ENCODE measurements around the gene JARID2. TPM values are rescaled to one million over a fixed set of nuclear protein-coding genes. Genes with fewer than 3 reads are reported as not detected.

The JARID2 gene
- total and polyA plus RNA-seq, 10 of the 15 experiments (the other 5 are each of a cell fraction or from before 2014, with no cell fraction given) = 4.2 to 21.6 (median 11.7) TPM

DNA sequence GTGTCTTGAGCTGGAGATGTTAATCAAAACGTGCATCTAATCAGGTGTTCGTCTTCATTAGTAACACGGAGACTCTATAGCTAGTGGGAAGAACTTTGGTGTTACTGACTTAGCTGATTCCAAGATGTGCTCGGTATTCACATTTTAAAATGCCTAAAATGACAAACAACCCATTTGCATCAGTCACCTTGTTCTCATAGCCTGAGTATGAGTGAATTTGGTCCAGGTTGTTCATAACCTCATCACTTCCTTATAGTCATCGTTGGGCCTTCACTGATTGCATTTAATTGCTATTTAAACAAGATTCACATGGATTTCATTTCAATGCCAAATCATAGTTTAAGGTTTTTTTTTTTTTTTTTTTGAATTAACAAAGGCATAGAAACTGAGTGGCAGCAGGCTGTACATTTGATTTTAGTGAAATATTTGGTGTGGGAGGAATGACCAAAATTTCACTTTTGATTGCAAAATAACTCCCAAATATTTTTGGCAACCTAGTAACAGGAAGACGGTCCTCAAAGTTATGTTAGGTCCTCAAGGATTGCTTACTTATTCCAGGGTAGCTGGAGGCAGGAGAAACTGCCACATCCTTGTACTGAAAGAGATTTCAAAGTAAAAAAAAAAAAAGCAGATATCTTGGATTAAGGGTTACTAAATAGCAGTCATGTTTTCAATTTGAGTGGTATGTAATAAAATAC is 104.7 kb downstream of the JARID2 start (continued):
- TF ChIP-seq, protein P1, sequence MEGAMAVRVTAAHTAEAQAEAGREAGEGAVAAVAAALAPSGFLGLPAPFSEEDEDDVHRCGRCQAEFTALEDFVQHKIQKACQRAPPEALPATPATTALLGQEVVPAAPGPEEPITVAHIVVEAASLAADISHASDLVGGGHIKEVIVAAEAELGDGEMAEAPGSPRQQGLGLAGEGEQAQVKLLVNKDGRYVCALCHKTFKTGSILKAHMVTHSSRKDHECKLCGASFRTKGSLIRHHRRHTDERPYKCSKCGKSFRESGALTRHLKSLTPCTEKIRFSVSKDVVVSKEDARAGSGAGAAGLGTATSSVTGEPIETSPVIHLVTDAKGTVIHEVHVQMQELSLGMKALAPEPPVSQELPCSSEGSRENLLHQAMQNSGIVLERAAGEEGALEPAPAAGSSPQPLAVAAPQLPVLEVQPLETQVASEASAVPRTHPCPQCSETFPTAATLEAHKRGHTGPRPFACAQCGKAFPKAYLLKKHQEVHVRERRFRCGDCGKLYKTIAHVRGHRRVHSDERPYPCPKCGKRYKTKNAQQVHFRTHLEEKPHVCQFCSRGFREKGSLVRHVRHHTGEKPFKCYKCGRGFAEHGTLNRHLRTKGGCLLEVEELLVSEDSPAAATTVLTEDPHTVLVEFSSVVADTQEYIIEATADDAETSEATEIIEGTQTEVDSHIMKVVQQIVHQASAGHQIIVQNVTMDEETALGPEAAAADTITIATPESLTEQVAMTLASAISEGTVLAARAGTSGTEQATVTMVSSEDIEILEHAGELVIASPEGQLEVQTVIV (IDR thresholded peaks at IDR 0.05; ENCODE audit: borderline replicate concordance, partially characterized antibody) = no peak
- TF ChIP-seq ASH2L (IDR thresholded peaks at IDR 0.05; ENCODE audit: borderline replicate concordance, low read depth) (no peak), SUPT20H (IDR thresholded peaks at IDR 0.05; ENCODE audit: borderline replicate concordance, control insufficient read depth, low read depth, low read length) (no peak)

DNA sequence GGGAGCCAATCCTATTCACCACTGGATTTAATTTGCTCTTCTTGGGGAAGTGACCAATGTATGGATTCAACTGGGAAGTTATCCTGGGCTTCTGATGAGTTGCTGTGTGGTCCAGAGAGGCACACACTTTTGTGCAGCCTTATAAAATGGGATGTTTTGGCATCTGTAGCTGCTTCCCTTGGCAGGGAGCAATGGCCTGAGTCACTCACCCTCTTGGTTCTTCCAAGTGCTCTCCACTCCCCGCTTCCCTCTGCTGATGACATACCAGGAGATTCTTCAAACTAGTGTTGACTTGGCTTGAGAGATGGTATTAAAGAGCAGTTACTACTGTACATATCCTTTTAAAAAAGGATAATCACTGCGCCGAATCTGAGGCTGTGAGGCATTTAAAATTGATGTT is 105.8 kb downstream of the JARID2 start:
- POLR2A ChIA-PET = interaction anchor here (0.6 to 3.1 kb wide), 4 partner anchors 8 to 97 kb away, joined by 3 to 14 read pairs (median 4); no protein-coding TSS in a partner anchor
- intact Hi-C loops (cut with micrococcal nuclease; ENCODE audit: unreplicated experiment) (no loop called here), in situ Hi-C loops (cut with MboI) (no loop called here)
- H3K27ac ChIP-seq (ENCODE audit: control insufficient read depth, insufficient read depth) = peak overlapping the region; percentile 65
- DNase-seq (ENCODE audit: low read depth, low spot score) (no peak), FAIRE-seq (no peak), ATAC-seq (no peak)
- peaks cover 39% of the 10 kb centered on the region for H3K4me1 ChIP-seq (ENCODE audit: control insufficient read depth, insufficient read depth, low read length)
- H3K36me3 ChIP-seq (ENCODE audit: control insufficient read depth in 2 of 2, insufficient read depth in 2 of 2, low read length in 1 of 2) = peaks cover 4 to 9% of the 10 kb centered on the region in 2 experiments; a peak in 3 of 4 replicates
- SMC1A ChIA-PET (ENCODE audit: uncharacterized antibody, unreplicated experiment) = interaction anchor here (0.6 to 4.5 kb wide), 10 partner anchors 7 to 97 kb away, joined by 3 to 36 read pairs (median 4); no protein-coding TSS in a partner anchor
- no peak overlapping the region for H3K9ac ChIP-seq (ENCODE audit: control insufficient read depth, insufficient read depth, low read length)
- H3K27me3 ChIP-seq (replicated peaks in 1 of 2; ENCODE audit: control insufficient read depth in 2 of 2, insufficient read depth in 2 of 2, low read length in 1 of 2) = no peaks in the 10 kb centered on the region
- no peaks in the 10 kb centered on the region; the same call in 2 of the 3 replicates for H3K9me3 ChIP-seq (replicated peaks; ENCODE audit: control insufficient read depth, insufficient read depth, low read length)
- RAD21 ChIA-PET (ENCODE audit: unreplicated experiment) = interaction anchor here (0.9 to 2.5 kb wide), 4 partner anchors 9 to 97 kb away, joined by 3 to 8 read pairs (median 3); no protein-coding TSS in a partner anchor
- peaks cover 95% of the 10 kb centered on the region for H3K79me2 ChIP-seq (ENCODE audit: control insufficient read depth, insufficient read depth, low read length)
- WGBS (ENCODE audit: insufficient coverage, insufficient replicate concordance, low lambda C conversion rate, missing lambda C conversion rate) = 99% methylated on average over 3 of the region's 3 CpGs
- H4K20me1 ChIP-seq (ENCODE audit: control insufficient read depth, insufficient read depth) = no peaks in the 10 kb centered on the region; the same call in 1 of the 2 replicates
- no peak overlapping the region for H3K4me2 ChIP-seq (ENCODE audit: control insufficient read depth, insufficient read depth)
- no TSS peak for BruUV-seq (replicated peaks)
- CTCF ChIA-PET = interaction anchor here (1.1 to 1.9 kb wide), 2 partner anchors 10 to 11 kb away, joined by 4 read pairs; no protein-coding TSS in a partner anchor
- H2AFZ ChIP-seq (ENCODE audit: control insufficient read depth, low read depth, low read length) = no peak overlapping the region
- TF ChIP-seq KDM1A (IDR thresholded peaks at IDR 0.05; ENCODE audit: borderline replicate concordance) (no peak), POLR2AphosphoS5 (IDR thresholded peaks at IDR 0.05; ENCODE audit: low read length) (no peak), GATAD2B (conservative IDR thresholded peaks at IDR 0.05; ENCODE audit: low read depth) (no peak), NFXL1 (IDR thresholded peaks at IDR 0.05; ENCODE audit: borderline replicate concordance) (no peak), JUNB (IDR thresholded peaks at IDR 0.05) (no peak), ASH2L (IDR thresholded peaks at IDR 0.05; ENCODE audit: borderline replicate concordance, low read depth) (no peak), IKZF1 (conservative IDR thresholded peaks at IDR 0.05) (no peak), PAX8 (IDR thresholded peaks at IDR 0.05) (no peak), SMC3 (IDR thresholded peaks at IDR 0.05; ENCODE audit: borderline replicate concordance, low read length) (no peak), HDAC6 (IDR thresholded peaks at IDR 0.05; ENCODE audit: unreplicated experiment) (no peak), TCF7 (IDR thresholded peaks at IDR 0.05; ENCODE audit: borderline replicate concordance) (no peak)
- TF ChIP-seq, protein P2, sequence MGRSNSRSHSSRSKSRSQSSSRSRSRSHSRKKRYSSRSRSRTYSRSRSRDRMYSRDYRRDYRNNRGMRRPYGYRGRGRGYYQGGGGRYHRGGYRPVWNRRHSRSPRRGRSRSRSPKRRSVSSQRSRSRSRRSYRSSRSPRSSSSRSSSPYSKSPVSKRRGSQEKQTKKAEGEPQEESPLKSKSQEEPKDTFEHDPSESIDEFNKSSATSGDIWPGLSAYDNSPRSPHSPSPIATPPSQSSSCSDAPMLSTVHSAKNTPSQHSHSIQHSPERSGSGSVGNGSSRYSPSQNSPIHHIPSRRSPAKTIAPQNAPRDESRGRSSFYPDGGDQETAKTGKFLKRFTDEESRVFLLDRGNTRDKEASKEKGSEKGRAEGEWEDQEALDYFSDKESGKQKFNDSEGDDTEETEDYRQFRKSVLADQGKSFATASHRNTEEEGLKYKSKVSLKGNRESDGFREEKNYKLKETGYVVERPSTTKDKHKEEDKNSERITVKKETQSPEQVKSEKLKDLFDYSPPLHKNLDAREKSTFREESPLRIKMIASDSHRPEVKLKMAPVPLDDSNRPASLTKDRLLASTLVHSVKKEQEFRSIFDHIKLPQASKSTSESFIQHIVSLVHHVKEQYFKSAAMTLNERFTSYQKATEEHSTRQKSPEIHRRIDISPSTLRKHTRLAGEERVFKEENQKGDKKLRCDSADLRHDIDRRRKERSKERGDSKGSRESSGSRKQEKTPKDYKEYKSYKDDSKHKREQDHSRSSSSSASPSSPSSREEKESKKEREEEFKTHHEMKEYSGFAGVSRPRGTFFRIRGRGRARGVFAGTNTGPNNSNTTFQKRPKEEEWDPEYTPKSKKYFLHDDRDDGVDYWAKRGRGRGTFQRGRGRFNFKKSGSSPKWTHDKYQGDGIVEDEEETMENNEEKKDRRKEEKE (IDR thresholded peaks at IDR 0.05) = no peak
- no peak overlapping the region for H3K4me3 ChIP-seq
